GM21447 (cell line): Measurements from ENCODE around the gene STK10.

Source experiments
- ATAC-seq: cut with Tn5 transposase; IDR thresholded peaks from one replicate; pipeline ENCODE4 v1.9.1; 2021; ENCODE audit not compliant: unreplicated experiment

The STK10 gene

DNA sequence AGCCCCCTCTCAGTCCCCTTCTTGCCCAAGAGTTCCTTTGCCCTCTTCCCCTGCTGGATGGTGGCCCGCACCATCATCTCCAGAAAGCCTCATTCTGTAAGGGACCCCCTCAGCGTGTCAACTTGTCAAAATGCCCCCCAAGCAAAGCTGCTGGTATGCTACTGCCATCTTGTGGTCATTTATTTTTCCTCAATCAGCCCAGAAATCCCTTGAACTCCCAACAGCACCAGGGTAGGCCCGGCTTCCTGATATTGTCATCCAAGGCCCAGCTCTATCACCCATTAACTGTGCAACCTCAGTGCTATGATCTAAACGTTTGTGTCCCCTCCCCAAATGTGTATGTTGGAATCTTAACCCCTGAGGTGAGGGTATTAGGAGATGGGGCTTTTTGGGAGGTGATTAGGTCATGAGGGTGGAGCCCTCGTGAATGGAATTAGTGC lies 128.3 kb downstream of the STK10 start:
- no peak for ATAC-seq

DNA sequence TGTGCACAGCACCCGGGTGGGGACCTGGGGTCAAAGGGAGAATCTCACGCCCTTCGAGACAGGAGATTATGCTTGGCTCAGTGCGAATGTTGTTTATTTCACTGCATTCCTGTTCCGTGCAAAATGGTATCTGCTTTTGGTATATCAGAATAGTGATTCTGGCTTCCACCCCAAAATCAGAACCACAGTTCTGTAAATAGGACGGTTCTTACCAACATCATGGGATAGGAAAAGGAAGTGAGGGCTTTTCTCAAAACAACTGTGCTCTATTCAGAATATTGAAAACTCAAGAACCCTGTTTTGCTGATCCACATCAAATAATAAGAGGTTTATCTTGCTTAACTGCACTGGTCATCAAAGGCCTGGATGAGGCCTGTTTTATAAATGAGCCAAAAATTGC lies 129.9 kb downstream of the STK10 start:
- no peak for ATAC-seq

- no peak for ATAC-seq
These were observed 132.0 kb downstream of the STK10 start for GRCh38 chr5:172055996-172056395.

- ATAC-seq = no peak
These were observed 132.6 kb downstream of the STK10 start for GRCh38 chr5:172055421-172055820.

GRCh38 chr5:172054611-172055153 lies 133.3 kb downstream of the STK10 start:
- no peak for ATAC-seq

DNA sequence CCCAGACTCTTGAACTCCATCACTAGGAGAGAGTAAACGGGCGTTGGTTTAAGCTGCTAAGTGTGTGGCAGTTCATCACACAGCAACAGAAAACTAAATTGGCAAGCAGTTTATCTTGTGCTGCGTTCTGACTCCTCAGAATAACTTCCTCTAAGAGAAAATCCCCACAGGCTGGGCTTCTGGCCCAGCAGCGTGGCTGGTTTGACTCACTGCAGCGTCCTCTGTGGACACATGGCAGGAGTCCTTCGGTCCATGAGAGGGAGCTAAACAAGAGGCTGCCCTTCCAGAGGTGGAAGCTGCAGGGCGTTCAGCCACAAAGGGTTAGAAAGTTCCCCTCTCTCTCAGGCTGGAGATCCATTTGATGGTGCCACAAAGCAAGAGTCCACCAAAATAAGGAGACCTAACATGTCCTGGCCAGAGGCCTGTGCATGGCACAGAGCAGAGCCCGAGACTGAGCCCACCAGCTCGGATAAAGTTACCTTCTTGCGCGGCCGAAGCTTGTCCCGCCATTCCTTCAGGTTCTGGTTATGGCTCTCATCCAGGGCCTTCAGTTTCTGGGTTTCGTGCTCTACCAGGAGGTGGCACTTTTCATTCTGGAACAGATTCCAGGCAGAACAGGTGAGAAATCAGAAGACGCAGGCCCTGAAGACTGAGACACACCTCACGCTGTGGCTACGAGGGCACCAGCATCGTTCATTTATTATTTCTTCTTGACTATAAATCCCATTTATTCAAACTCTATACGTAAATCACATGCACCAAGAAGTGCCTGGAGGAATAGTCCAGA lies 135.4 kb downstream of the STK10 start:
- ATAC-seq = no peak

DNA sequence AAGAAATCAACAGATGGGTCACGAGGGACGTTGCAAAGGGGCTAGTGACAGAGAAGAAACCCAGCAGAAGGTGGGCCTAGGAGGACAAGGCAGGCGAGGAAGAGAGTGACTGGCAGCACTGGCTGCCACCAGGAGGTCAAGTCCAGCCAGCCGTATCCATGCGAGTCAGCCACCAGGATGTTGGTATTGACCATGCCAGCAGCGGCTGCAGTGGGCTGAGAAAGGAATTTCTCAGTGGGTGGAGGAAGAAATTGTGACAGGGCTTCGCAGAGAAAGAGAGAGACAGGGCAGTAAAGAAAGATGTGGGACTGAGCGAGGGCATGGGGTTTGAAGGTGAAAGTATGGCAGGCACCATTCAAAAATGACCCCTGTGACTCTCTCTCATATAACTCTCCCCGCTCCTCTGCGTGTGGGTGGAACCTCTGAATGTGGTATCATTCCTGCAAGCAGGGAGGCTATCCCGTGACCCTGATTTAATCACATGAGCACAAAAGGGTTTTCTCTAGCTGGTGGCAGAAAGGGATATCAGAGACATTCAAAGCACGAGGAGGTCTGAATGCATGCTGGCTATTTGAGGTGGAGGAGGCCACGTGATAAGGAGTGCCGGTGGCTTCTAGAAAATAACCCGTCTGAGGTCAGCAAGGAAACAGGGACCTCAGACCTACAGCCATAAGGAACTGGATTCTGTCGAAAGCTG lies 136.2 kb downstream of the STK10 start:
- no peak for ATAC-seq

- no peak for ATAC-seq
These were observed 137.9 kb downstream of the STK10 start for GRCh38 chr5:172050080-172050479.

GRCh38 chr5:172049226-172049796 lies 138.7 kb downstream of the STK10 start:
- no peak for ATAC-seq

DNA sequence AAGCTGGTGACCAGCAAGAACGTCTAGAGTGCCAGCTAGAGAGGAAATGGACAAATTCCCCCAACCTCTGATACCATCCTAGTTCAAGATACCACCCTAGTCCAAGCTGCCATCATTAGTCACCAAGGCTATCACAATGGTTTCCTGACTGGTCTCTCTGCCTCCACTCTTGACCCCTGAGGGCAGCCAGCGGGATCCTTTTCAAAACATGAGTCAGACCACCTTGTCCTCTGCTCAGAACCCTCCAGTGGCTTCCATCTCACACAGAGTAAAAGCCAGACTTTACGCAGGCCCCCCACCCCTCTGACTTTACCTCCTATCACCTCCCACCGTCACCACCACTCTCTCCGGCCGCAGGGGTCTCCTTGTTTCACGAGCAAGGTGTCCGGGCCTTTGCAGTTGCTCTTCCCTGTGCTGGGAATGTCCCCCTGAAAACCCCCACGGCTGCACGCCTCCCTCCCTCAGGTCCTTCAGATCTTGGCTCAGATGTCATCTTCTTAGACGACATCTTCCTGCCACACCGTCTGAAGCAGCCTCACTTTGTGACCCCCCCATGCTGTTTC lies 139.4 kb downstream of the STK10 start:
- no peak for ATAC-seq

GRCh38 chr5:172048170-172048422 lies 139.9 kb downstream of the STK10 start:
- no peak for ATAC-seq

DNA sequence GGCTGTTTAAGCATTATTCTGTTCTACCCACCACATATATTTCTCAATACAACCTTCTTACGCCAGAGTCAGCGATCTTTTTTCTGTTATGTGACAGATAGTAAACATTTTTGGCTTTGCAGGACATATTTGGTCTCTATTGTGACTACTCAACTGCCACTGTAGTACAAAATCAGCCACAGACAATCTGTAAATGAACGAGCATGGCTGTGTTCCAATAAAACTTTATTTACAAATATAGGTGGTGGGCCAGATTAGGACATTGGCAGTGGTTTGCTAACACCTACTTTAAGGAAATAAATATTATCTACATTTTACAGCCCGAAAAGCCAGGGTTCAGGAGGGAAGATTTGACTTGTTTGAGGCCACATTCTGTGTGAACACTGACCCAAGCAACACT lies 141.4 kb downstream of the STK10 start:
- no peak for ATAC-seq

GRCh38 chr5:172045315-172045632 lies 142.8 kb downstream of the STK10 start:
- ATAC-seq = no peak

GRCh38 chr5:172044631-172045314 lies 143.3 kb downstream of the STK10 start:
- ATAC-seq = no peak

GRCh38 chr5:172043865-172044264 lies 144.2 kb downstream of the STK10 start:
- no peak for ATAC-seq

DNA sequence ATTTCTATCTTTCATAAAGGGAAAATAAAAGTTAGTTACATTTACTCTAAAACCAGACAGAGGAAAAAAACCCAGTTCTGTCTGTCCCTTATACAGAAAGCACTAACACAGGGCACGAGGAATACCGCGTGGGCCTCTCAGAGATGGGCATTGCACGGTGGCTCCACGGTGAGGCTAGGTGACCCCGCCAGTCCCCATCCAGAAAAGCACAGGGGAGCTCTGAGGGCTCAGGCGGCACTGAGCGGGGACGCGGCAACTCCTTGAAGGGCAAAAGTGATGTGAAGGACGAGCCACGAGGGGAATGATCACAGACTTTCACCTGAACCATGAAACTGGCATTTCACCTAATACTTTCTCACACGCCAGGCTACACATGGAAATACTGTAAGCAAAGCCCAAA lies 145.8 kb downstream of the STK10 start:
- no peak for ATAC-seq

- no peak for ATAC-seq
These were observed 149.9 kb downstream of the STK10 start for GRCh38 chr5:172038167-172038566.

- ATAC-seq = peak; percentile 83
These were observed 153.0 kb downstream of the STK10 start for GRCh38 chr5:172035049-172035448.

DNA sequence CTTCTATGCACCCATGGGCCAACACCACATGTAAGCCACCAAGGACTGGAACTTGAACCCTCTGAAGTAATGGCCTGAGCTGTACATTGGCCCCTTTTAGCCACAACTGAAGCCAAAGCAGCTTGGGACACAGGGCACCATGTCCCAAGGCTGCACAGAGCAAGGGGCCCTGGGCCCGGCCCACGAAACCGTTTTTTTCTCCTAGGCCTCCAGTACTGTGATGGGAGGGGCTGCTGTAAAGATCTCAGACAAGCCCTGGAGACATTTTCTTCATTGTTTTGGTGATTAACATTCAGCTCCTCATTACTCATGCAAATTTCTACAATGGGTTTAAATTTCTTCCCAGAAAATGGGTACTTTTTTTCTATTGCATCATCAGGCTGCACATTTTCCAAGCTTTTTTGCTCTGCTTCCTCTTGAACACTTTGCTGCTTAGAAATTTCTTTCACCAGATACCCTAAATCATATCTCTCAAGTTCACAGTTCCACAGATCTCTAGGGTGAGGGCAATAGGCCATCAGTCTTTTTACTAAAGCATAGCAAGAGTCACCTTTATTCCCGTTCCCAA lies 156.0 kb downstream of the STK10 start:
- no peak for ATAC-seq

DNA sequence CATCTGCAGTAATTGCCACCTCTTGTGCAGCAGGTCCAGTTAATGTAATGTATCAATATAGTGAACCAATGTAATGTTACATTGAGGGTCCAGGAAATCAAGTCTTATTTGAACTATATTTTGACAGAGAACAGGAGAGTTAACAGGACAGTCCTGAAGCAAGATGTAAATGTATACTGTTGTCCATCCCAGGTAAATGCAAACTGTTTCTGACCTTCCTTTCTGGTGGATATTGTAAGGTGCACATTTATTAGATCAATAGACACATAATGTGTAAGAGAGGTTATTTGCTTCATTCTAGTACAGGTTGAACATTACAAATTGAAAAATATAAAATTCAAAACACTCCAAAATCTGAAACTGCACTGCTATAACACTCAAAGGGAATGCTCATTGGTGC lies 158.1 kb downstream of the STK10 start:
- ATAC-seq = no peak

DNA sequence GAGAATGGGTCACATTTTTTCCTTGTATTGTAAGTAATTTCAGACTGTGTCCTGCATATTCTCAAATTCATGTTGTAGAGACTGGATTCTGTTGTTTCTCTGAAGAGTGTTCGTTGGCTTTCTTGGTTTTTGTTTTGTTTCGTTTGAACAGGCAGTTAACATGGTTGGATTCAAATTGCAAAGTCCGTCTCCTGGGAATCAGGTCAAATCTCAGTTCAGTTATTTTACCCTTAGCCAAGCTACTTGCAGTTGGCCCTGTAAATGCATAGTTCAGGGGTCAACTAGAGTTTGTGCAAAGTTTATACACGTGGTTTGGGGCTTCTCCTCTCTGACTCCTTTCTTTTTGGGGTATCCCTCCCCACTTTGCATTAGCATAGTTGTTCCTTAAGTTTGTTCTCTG lies 159.9 kb downstream of the STK10 start:
- ATAC-seq = no peak
